Muscle of leg (tissue), 11 donors: ENCODE measurements around the gene STAB1. TPM values are rescaled to one million over a fixed set of nuclear protein-coding genes. Genes with fewer than 3 reads are reported as not detected.
A peak's percentile ranks its signal among the peaks of the same experiment; 100 is the strongest.

Source experiments
- DNase-seq: peaks from one replicate; pipeline ENCODE4 v3.0.0; 2013
- H3K27ac ChIP-seq: one replicate; pipeline ENCODE4 v1.5.1; 2013; ENCODE audit warnings: mild to moderate bottlenecking, low read length, control low read depth
- H3K27me3 ChIP-seq: one replicate; pipeline ENCODE4 v1.6.1; 2013; ENCODE audit warnings: low read length; ENCODE audit not compliant: control insufficient read depth, insufficient read depth
- H3K36me3 ChIP-seq: one replicate; pipeline ENCODE4 v1.6.1; 2013; ENCODE audit warnings: low read length; ENCODE audit not compliant: control insufficient read depth, insufficient read depth
- H3K4me1 ChIP-seq: one replicate; pipeline ENCODE4 v1.6.1; 2013; ENCODE audit warnings: low read length; ENCODE audit not compliant: control insufficient read depth, insufficient read depth
- H3K4me3 ChIP-seq: one replicate; pipeline ENCODE4 v1.5.1; 2013; ENCODE audit warnings: low read length, control low read depth
- H3K9me3 ChIP-seq: replicated peaks from 2 replicates; pipeline ENCODE4 v1.6.1; 2013; ENCODE audit warnings: low read depth, low read length; ENCODE audit not compliant: control insufficient read depth
- WGBS: methylation state at CpG from one replicate; pipeline ENCODE4 v1.1.5; 2013; ENCODE audit warnings: missing lambda C conversion rate; ENCODE audit not compliant: insufficient coverage; 5-methylcytosine and 5-hydroxymethylcytosine counted together
- polyA plus RNA-seq, 8 donors: library from polyadenylated mRNA; unstranded; fragments of 120-200 nt; gene quantifications; one replicate each; pipeline versions ENCODE4 v1.2.1 to v1.2.3, GENCODE V29; 2013; ENCODE audit warnings: inconsistent platforms in 1 of 8, low replicate concordance in 1 of 8; ENCODE audit not compliant: insufficient read length in 8 of 8, insufficient read depth in 1 of 8
- total RNA-seq: library from RNA; stranded (reverse); fragments of 120-200 nt; gene quantifications from one replicate; pipeline ENCODE4 v1.2.4, GENCODE V29; 2013

The STAB1 gene
- total and polyA plus RNA-seq, 9 donors = 39.4 to 60.5 (median 53.1) TPM

DNA sequence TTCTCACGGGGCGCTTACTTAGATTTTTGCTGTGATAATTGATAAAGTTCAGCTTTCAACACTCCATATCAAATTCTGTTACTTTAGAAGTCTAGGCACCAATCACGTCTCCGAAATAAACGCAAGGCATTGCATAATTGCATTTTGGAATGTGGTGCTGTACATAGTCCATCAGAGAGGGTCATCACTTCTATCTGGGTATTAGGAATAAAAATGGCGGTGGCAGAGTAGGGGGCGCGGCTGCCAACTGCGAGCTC lies 40.9 kb downstream of the STAB1 start:
- 0% methylated on average over 4 of the region's 9 CpGs for WGBS
- DNase-seq = no peak
- no peaks in the 10 kb centered on the region for H3K9me3 ChIP-seq
- H3K4me3 ChIP-seq = peak overlapping the region; percentile 29
- H3K27ac ChIP-seq = peak overlapping the region; percentile 59
- no peaks in the 10 kb centered on the region for H3K27me3 ChIP-seq
- H3K36me3 ChIP-seq = peaks cover 12% of the 10 kb centered on the region
- H3K4me1 ChIP-seq = peaks cover 63% of the 10 kb centered on the region

GRCh38 chr3:52536369-52537164 lies 41.4 kb downstream of the STAB1 start, which contains the start of gene UQCC5:
Gene UQCC5 (plus strand): TSS chr3:52536605. CDS start chr3:52536756, 151 bp downstream.
- no peaks in the 10 kb centered on the region for H3K27me3 ChIP-seq
- no peaks in the 10 kb centered on the region for H3K9me3 ChIP-seq
- peaks cover 13% of the 10 kb centered on the region for H3K36me3 ChIP-seq
- peak within 1 kb of the TSS; percentile 97 for H3K4me3 ChIP-seq
- H3K4me1 ChIP-seq = peaks cover 57% of the 10 kb centered on the region
- WGBS = under 1% methylated on average over 60 of the region's 65 CpGs
- peak within 1 kb of the TSS; percentile 95 for H3K27ac ChIP-seq
- peak; percentile 99 for DNase-seq

DNA sequence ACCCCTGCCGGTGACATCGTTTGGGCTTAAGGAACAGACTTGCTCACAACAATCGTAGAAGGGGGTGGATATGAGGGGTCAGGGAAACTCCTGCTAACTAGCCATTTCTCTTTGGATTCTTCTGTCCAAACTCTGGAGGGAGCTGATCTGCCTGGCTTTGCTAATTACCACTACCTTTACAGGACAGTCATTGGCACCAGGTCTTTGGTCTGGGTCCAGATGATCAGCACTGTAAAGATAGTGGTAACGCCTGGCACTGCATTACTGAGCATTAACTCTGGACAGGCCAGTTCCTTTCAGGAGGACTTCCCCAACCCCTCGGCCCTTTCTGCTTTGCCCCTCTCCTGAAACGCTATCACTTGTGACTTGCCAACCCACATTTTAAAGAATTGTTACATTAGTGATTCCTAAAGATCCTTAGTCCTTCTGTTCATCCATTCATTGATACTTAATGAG lies 42.1 kb downstream of the STAB1 start:
- no peak for DNase-seq
- H3K4me3 ChIP-seq = peak overlapping the region; percentile 97
- peaks cover 13% of the 10 kb centered on the region for H3K36me3 ChIP-seq
- H3K27ac ChIP-seq = peak overlapping the region; percentile 95
- no peaks in the 10 kb centered on the region for H3K27me3 ChIP-seq
- H3K4me1 ChIP-seq = peaks cover 51% of the 10 kb centered on the region
- WGBS = 20% methylated on average over 2 of the region's 6 CpGs
- H3K9me3 ChIP-seq = no peaks in the 10 kb centered on the region

- Histone ChIP-seq H3K27me3 (no peaks in the 10 kb centered on the region), H3K27ac (no peak overlapping the region), H3K4me3 (peak overlapping the region; percentile 97), H3K9me3 (no peaks in the 10 kb centered on the region), H3K36me3 (peaks cover 13% of the 10 kb centered on the region), H3K4me1 (peaks cover 44% of the 10 kb centered on the region)
- WGBS = 81% methylated on average over 7 of the region's 7 CpGs
- peak; percentile 1 for DNase-seq
These were observed 42.7 kb downstream of the STAB1 start for GRCh38 chr3:52537726-52538421.

DNA sequence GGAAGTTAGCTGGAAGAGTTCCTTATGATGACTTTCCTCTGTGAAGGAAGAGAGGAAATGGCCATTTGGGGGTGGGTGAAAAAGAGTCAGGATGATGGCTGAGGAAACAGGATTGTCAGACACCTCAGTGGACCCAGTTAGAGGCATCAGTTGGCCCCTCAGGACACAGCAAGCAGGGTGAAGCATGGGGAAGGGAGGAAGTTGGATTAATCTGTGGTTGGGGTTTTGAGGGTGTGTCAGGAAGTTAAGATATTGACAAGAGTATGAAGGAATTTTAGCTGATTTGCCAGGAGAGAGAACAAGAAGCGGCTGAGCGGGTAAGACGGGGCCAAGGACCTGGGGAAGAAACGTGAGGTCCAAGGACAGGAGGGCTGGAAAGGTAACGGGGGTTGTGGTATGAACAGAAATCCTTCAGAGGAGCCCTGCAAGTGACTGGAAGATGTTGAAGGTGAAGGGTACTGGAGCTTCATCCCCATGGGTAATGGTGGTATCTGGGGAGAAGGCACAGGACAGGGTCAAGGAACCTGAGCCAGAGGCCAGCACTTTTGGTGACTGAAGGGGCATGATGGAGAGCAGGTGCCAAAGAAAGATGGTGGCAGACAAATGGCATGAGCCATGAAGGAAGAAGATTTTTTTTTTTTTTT lies 44.0 kb downstream of the STAB1 start:
- peaks cover 13% of the 10 kb centered on the region for H3K36me3 ChIP-seq
- WGBS = 90% methylated on average over 5 of the region's 5 CpGs
- H3K9me3 ChIP-seq = no peaks in the 10 kb centered on the region
- H3K4me1 ChIP-seq = peaks cover 42% of the 10 kb centered on the region
- H3K27ac ChIP-seq = no peak overlapping the region
- no peaks in the 10 kb centered on the region for H3K27me3 ChIP-seq
- H3K4me3 ChIP-seq = no peak overlapping the region
- DNase-seq = no peak

DNA sequence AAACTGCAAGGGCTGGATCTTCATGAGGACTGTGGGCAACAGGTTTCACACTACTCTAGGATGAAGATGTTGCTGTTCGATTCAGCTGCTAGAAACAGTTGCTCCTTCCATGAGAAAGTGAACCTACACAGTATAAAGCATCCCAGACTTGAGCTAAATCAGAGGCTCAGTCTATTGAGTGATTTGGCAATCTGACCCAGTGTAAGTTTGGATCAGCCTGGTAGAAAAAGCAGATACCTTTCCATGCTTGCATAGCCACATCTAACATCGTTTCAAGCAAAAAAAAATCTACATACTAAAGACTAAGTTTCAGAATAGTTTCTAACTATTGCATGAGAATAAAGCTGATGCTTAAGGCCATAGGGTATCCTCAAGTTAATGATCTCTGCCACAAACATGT lies 45.9 kb downstream of the STAB1 start:
- H3K4me1 ChIP-seq = peaks cover 23% of the 10 kb centered on the region
- no peak overlapping the region for H3K27ac ChIP-seq
- no peaks in the 10 kb centered on the region for H3K27me3 ChIP-seq
- WGBS = no CpG with 5 or more reads among the region's 2 CpGs
- no peaks in the 10 kb centered on the region for H3K9me3 ChIP-seq
- no peak for DNase-seq
- H3K36me3 ChIP-seq = peaks cover 20% of the 10 kb centered on the region
- no peak overlapping the region for H3K4me3 ChIP-seq

- Histone ChIP-seq H3K36me3 (peaks cover 26% of the 10 kb centered on the region), H3K27ac (no peak overlapping the region), H3K9me3 (no peaks in the 10 kb centered on the region), H3K27me3 (no peaks in the 10 kb centered on the region), H3K4me1 (no peaks in the 10 kb centered on the region), H3K4me3 (no peak overlapping the region)
- DNase-seq = no peak
- WGBS = 89% methylated on average over 4 of the region's 4 CpGs
These were observed 49.8 kb downstream of the STAB1 start for GRCh38 chr3:52544937-52545336.

DNA sequence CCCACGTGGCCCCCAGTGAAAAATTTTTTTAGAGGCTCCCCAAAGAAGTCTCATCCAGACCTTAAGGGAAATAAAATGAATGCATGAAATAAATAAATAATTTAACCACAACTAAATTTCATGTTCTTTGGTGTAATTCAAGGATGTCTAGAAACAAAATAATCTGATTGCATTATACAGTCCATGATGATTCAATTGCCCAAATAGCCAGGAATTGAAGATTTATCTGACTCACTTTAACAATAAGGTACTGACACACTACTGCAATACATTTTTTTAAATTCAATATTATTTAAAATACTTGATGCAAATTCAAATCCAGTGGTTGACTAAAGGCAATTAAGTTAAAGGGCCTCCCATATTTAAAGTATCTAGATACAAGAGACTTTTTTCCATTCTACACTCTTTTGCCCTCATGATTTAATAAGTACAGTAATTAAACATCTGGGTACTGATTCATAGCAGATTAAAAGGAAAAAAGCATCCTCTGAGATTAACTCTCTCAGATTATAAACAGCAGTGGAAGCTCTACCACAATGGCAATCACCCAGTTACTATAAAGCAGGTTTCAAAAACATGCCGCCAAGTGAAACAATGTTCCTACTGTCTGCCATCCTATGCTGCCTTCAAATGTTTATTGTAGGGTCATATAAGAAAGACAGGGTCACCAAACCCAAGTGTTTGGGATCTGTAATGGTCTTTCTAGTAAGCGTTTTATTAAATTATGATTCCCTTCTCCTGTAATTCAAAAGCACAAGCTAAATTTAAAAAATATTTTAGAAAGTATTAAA lies 51.2 kb downstream of the STAB1 start:
- Histone ChIP-seq H3K36me3 (peaks cover 28% of the 10 kb centered on the region), H3K4me1 (no peaks in the 10 kb centered on the region), H3K9me3 (no peaks in the 10 kb centered on the region), H3K27me3 (no peaks in the 10 kb centered on the region), H3K4me3 (no peak overlapping the region), H3K27ac (no peak overlapping the region)
- no peak for DNase-seq
- no CpG with 5 or more reads among the region's 3 CpGs for WGBS

DNA sequence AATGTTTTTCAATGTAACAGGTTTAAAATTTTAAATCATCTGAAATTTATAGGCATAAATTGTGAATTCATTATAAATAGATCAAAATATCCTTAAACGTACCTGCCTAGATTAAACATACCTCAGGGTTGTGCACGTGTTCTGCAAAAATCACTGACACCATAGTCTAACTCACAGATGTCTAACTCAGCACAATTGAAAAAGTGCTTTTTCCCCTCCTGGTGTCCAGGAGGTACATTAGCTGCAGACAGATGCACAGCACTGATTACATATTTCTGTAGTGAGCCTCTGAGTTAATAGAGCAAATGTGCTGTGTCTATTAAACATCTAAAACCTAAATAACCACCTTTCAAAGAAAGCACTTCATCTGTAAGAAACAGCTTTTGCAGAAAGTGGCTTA lies 52.0 kb downstream of the STAB1 start:
- Histone ChIP-seq H3K9me3 (no peaks in the 10 kb centered on the region), H3K27ac (no peak overlapping the region), H3K27me3 (no peaks in the 10 kb centered on the region), H3K4me3 (no peak overlapping the region), H3K36me3 (peaks cover 33% of the 10 kb centered on the region), H3K4me1 (no peaks in the 10 kb centered on the region)
- no peak for DNase-seq
- WGBS = 100% methylated on average over 1 of the region's 2 CpGs

- Histone ChIP-seq H3K36me3 (peaks cover 44% of the 10 kb centered on the region), H3K4me1 (no peaks in the 10 kb centered on the region), H3K27me3 (no peaks in the 10 kb centered on the region), H3K9me3 (no peaks in the 10 kb centered on the region), H3K4me3 (no peak overlapping the region), H3K27ac (no peak overlapping the region)
- no peak for DNase-seq
These were observed 56.0 kb downstream of the STAB1 start for GRCh38 chr3:52551118-52551517.
